H1 (cell line): ENCODE data around the gene CLN5. TPM values are rescaled to one million over a fixed set of nuclear protein-coding genes. Genes with fewer than 3 reads are reported as not detected.
"Not testable (repeated sequence)": the region's sequence is repeated elsewhere in the genome, so short reads cannot be mapped to it uniquely, and the experiment has no call there.

ENCODE experiments used
- CTCF ChIA-PET: fragments of 300-600 bp; sonication (Branson Sonifier 250); formaldehyde crosslinking; loops from one replicate; lab custom pipeline; 2021; ENCODE audit not compliant: partially characterized antibody; lab: Charles Lee
- POLR2A ChIA-PET: fragments of 300-600 bp; sonication (Branson Sonifier 250); formaldehyde crosslinking; loops from one replicate; lab custom pipeline; 2021; ENCODE audit warnings: inconsistent platforms; ENCODE audit not compliant: partially characterized antibody; lab: Charles Lee
- DNase-seq, 2 experiments: peaks; one replicate each; pipeline versions ENCODE4 v3.0.0 to v3.0.0-alpha.2; 2010 to 2022; ENCODE audit warnings: low spot score in 2 of 2, low read depth in 1 of 2, mixed read lengths in 1 of 2
- FAIRE-seq: peaks from 2 replicates; lab custom pipeline; 2011; peaks lifted over from hg19 to GRCh38; lab: Jason Lieb, UNC
- H2AFZ ChIP-seq: 2 replicates; pipeline ENCODE4 v1.8.1; 2012; ENCODE audit warnings: low read length, inconsistent platforms
- H2AK5ac ChIP-seq: 2 replicates; pipeline ENCODE4 v1.6.1; 2013; ENCODE audit warnings: low read depth, low read length
- H2BK120ac ChIP-seq: replicated peaks from 2 replicates; pipeline ENCODE3; 2013; ENCODE audit warnings: low read depth, low read length, inconsistent platforms
- H2BK12ac ChIP-seq: 2 replicates; pipeline ENCODE4 v1.6.1; 2013; ENCODE audit warnings: low read depth, low read length
- H2BK15ac ChIP-seq: 2 replicates; pipeline ENCODE4 v1.6.1; 2013; ENCODE audit warnings: low read length
- H2BK20ac ChIP-seq: 2 replicates; pipeline ENCODE4 v1.6.1; 2013; ENCODE audit warnings: low read length
- H2BK5ac ChIP-seq: 2 replicates; pipeline ENCODE4 v1.6.1; 2013; ENCODE audit warnings: low read depth, low read length
- H3K14ac ChIP-seq: 2 replicates; pipeline ENCODE4 v1.6.1; 2013; ENCODE audit warnings: inconsistent platforms; ENCODE audit not compliant: insufficient read length
- H3K18ac ChIP-seq: 2 replicates; pipeline ENCODE4 v1.6.1; 2013; ENCODE audit warnings: low read length; ENCODE audit errors: extremely low read depth
- H3K23ac ChIP-seq: 2 replicates; pipeline ENCODE4 v1.6.1; 2013; ENCODE audit warnings: inconsistent platforms; ENCODE audit not compliant: insufficient read length
- H3K23me2 ChIP-seq: 2 replicates; pipeline ENCODE4 v1.6.1; 2013; ENCODE audit warnings: low read depth, low read length
- H3K27ac ChIP-seq: 2 replicates; pipeline ENCODE4 v1.6.1; 2011; ENCODE audit warnings: low read depth, low read length, inconsistent platforms
- H3K27me3 ChIP-seq, 4 experiments: replicated peaks in 1 of 4; 1 replicate in 1 of 4; 2 replicates in 3 of 4; pipeline versions ENCODE4 v1.6.1 to v1.8.1; 2011 to 2013; ENCODE audit warnings: low read length in 3 of 4, mild to moderate bottlenecking in 3 of 4, inconsistent platforms in 2 of 4, mixed read lengths in 2 of 4, moderate library complexity in 1 of 4; ENCODE audit not compliant: control insufficient read depth in 3 of 4, insufficient read depth in 3 of 4; ENCODE audit errors: extremely low read depth in 1 of 4
- H3K36me3 ChIP-seq, 4 experiments: 2 replicates each; pipeline versions ENCODE4 v1.6.1 to v1.8.1; 2011 to 2013; ENCODE audit warnings: mild to moderate bottlenecking in 4 of 4, low read length in 3 of 4, moderate library complexity in 2 of 4, control low read depth in 1 of 4, inconsistent platforms in 1 of 4; ENCODE audit not compliant: insufficient read depth in 4 of 4, control insufficient read depth in 2 of 4
- H3K4ac ChIP-seq: replicated peaks from 2 replicates; pipeline ENCODE3; 2013; ENCODE audit warnings: low read length, low read depth, mixed read lengths, inconsistent platforms; ENCODE audit not compliant: insufficient read length
- H3K4me1 ChIP-seq, 4 experiments: replicated peaks in 1 of 4; 1 replicate in 1 of 4; 2 replicates in 3 of 4; pipeline versions ENCODE4 v1.6.1 to v1.8.1; 2011 to 2013; ENCODE audit warnings: low read length in 3 of 4, inconsistent platforms in 2 of 4, mixed read lengths in 1 of 4; ENCODE audit not compliant: insufficient read depth in 4 of 4, control insufficient read depth in 3 of 4
- H3K4me2 ChIP-seq, 2 experiments: 2 replicates each; pipeline versions ENCODE4 v1.6.1 to v1.8.1; 2011 to 2013; ENCODE audit warnings: low read depth in 2 of 2, low read length in 2 of 2, control low read depth in 1 of 2, inconsistent platforms in 1 of 2, mild to moderate bottlenecking in 1 of 2; ENCODE audit not compliant: insufficient read depth in 1 of 2
- H3K4me3 ChIP-seq, 4 experiments: fragments of 200-600, 300-600 bp in 1 of 4; sonication (generic), shearing (Covaris generic), sonication (Bioruptor Twin) in 1 of 4; 2 replicates each; pipeline versions ENCODE4 v1.5.1 to v1.8.1; 2011 to 2016; ENCODE audit warnings: low read length in 4 of 4, low read depth in 3 of 4, control low read depth in 2 of 4, inconsistent platforms in 2 of 4, mild to moderate bottlenecking in 2 of 4, mixed read lengths in 1 of 4, moderate library complexity in 1 of 4; ENCODE audit not compliant: insufficient read depth in 2 of 4; ENCODE audit errors: extremely low read depth in 1 of 4
- H3K56ac ChIP-seq: replicated peaks from 2 replicates; pipeline ENCODE3; 2013; ENCODE audit warnings: low read depth, mild to moderate bottlenecking, mixed read lengths, low read length, inconsistent platforms; ENCODE audit not compliant: insufficient read length
- H3K79me1 ChIP-seq: 2 replicates; pipeline ENCODE4 v1.6.1; 2013; ENCODE audit warnings: low read depth, low read length, control low read depth
- H3K79me2 ChIP-seq, 2 experiments: 2 replicates each; pipeline versions ENCODE4 v1.6.1 to v1.8.1; 2012 to 2013; ENCODE audit warnings: low read length in 2 of 2, mild to moderate bottlenecking in 2 of 2, inconsistent platforms in 1 of 2; ENCODE audit not compliant: insufficient read depth in 2 of 2, control insufficient read depth in 1 of 2
- H3K9ac ChIP-seq, 4 experiments: replicated peaks in 1 of 4; 1 replicate in 1 of 4; 2 replicates in 3 of 4; pipeline versions ENCODE4 v1.6.1 to v1.8.1; 2011 to 2013; ENCODE audit warnings: low read depth in 3 of 4, low read length in 3 of 4, control low read depth in 2 of 4, mild to moderate bottlenecking in 2 of 4, moderate library complexity in 2 of 4, inconsistent platforms in 1 of 4; ENCODE audit errors: extremely low read depth in 1 of 4
- H3K9me3 ChIP-seq, 2 experiments: 2 replicates each; pipeline versions ENCODE4 v1.6.1 to v1.8.1; 2012 to 2013; ENCODE audit warnings: mild to moderate bottlenecking in 2 of 2, moderate library complexity in 2 of 2, control low read depth in 1 of 2, inconsistent platforms in 1 of 2, low read depth in 1 of 2, low read length in 1 of 2, mixed read lengths in 1 of 2; ENCODE audit not compliant: insufficient read depth in 2 of 2
- H4K20me1 ChIP-seq, 2 experiments: replicated peaks in 1 of 2; 2 replicates each; pipeline versions ENCODE3 to v1.8.1; 2011 to 2013; ENCODE audit warnings: inconsistent platforms in 2 of 2, low read length in 2 of 2, mild to moderate bottlenecking in 1 of 2; ENCODE audit not compliant: insufficient read depth in 2 of 2, control insufficient read depth in 1 of 2
- H4K5ac ChIP-seq: 2 replicates; pipeline ENCODE4 v1.6.1; 2013; ENCODE audit warnings: low read length, low read depth, mixed read lengths, inconsistent platforms; ENCODE audit not compliant: insufficient read length
- H4K8ac ChIP-seq: 2 replicates; pipeline ENCODE4 v1.8.0; 2013; ENCODE audit warnings: mild to moderate bottlenecking, moderate library complexity, low read length, inconsistent platforms; ENCODE audit not compliant: insufficient read depth; ENCODE audit errors: extremely low read depth
- H4K91ac ChIP-seq: replicated peaks from 2 replicates; pipeline ENCODE3; 2013; ENCODE audit warnings: low read length, mixed read lengths, inconsistent platforms; ENCODE audit not compliant: insufficient read length
- WGBS, 2 experiments: shearing (Covaris generic) in 1 of 2; methylation state at CpG; one replicate each; pipeline versions ENCODE4 v1.1.6 to v1.1.7; 2013 to 2015; ENCODE audit warnings: low lambda C conversion rate in 2 of 2, mixed read lengths in 2 of 2, inconsistent platforms in 1 of 2, low coverage in 1 of 2, missing lambda C conversion rate in 1 of 2; ENCODE audit not compliant: insufficient replicate concordance in 2 of 2, insufficient coverage in 1 of 2, insufficient read length in 1 of 2; ENCODE audit errors: extremely low coverage in 1 of 2, missing lambda C conversion rate in 1 of 2; 5-methylcytosine and 5-hydroxymethylcytosine counted together
- polyA plus RNA-seq, 7 experiments: library from polyadenylated mRNA; depleted of rRNA in 3 of 7; stranded (reverse) in 5 of 7; unstranded in 2 of 7; fragments of >200 nt in 5 of 7; fragments of 200-250 nt in 2 of 7; gene quantifications; 1 replicate in 5 of 7; 2 replicates in 1 of 7; 4 replicates in 1 of 7; pipeline versions ENCODE4 v1.2.1 to v1.2.3, GENCODE V29; 2011 to 2013; ENCODE audit warnings: missing spikeins in 2 of 7, mixed read lengths in 2 of 7
- total RNA-seq: library from RNA; stranded (reverse); fragmentation: NEBNext Ultra II Directional; extraction: Animal tissue kit (Norgen Biotek cat#: 25700); gene quantifications from 2 replicates; pipeline ENCODE4 v1.2.1, GENCODE V29; 2021

Gene CLN5
- total and polyA plus RNA-seq, 2 of the 8 experiments (the other 6 are each of a cell fraction or from before 2014, with no cell fraction given) = 5.3 to 10.1 TPM

GRCh38 chr13:77009719-77010118, 17.8 kb downstream of the CLN5 start:
- H3K56ac ChIP-seq, H2AK5ac ChIP-seq, H3K27me3 ChIP-seq, H4K20me1 ChIP-seq, H2BK15ac ChIP-seq, H2BK12ac ChIP-seq, DNase-seq, H2BK5ac ChIP-seq, H3K23me2 ChIP-seq, H4K91ac ChIP-seq, H3K79me1 ChIP-seq, FAIRE-seq, H3K27ac ChIP-seq, H2AFZ ChIP-seq, H3K9ac ChIP-seq, H2BK20ac ChIP-seq, POLR2A ChIA-PET, H3K18ac ChIP-seq, H3K23ac ChIP-seq, H4K5ac ChIP-seq, H3K4me1 ChIP-seq, H3K4me3 ChIP-seq, H4K8ac ChIP-seq, H3K4ac ChIP-seq, H3K4me2 ChIP-seq, H3K79me2 ChIP-seq, H3K9me3 ChIP-seq, H2BK120ac ChIP-seq, H3K14ac ChIP-seq: not testable (repeated sequence)
- WGBS, 2 experiments = 86% methylated on average over 5 of the region's 5 CpGs; no CpG with 5 or more reads in 1 of the 2 experiments
- CTCF ChIA-PET = interaction anchor here (1.0 to 1.8 kb wide), 3 partner anchors 9 to 11 kb away, joined by 3 to 4 read pairs (median 3); no protein-coding TSS in a partner anchor
- peaks cover 10 to 64% (median 29%) of the 10 kb centered on the region in 4 experiments; a peak in 7 of 8 replicates for H3K36me3 ChIP-seq
